ENCODE data around the gene OR51F2. TPM values are rescaled to one million over a fixed set of nuclear protein-coding genes. Genes with fewer than 3 reads are reported as not detected.
"Not testable (repeated sequence)": the region's sequence is repeated elsewhere in the genome, so short reads cannot be mapped to it uniquely, and the experiment has no call there.

Gene OR51F2
- total RNA-seq, 2 experiments from 2014 or later: not detected

- Mint-ChIP-seq H3K4me1 (ENCODE audit: low read depth) (no peaks in the 10 kb centered on the region), H3K36me3 (ENCODE audit: low read depth) (no peaks in the 10 kb centered on the region), H3K4me3 (no peak overlapping the region), H3K9me3 (no peaks in the 10 kb centered on the region), H3K27ac (no peak overlapping the region), H3K27me3 (peaks cover 2% of the 10 kb centered on the region)
- TF ChIP-seq CTCF (IDR thresholded peaks at IDR 0.05): no peak
- no peak for DNase-seq
- ATAC-seq: no peak
- ChIA-PET CTCF (no interaction called here), POLR2A (no interaction called here)
- intact Hi-C loops (cut with micrococcal nuclease): no loop called here
Observed at GRCh38 chr11:4830346-4830745, 9.2 kb downstream of the OR51F2 start.

- Mint-ChIP-seq H3K9me3 (no peaks in the 10 kb centered on the region), H3K4me3 (no peak overlapping the region), H3K27ac (no peak overlapping the region), H3K36me3 (ENCODE audit: low read depth) (no peaks in the 10 kb centered on the region), H3K27me3 (no peaks in the 10 kb centered on the region), H3K4me1 (ENCODE audit: low read depth) (no peaks in the 10 kb centered on the region)
- POLR2A ChIA-PET: no interaction called here
- no peak for TF ChIP-seq CTCF (IDR thresholded peaks at IDR 0.05)
- CTCF ChIA-PET: no interaction called here
- no peak for ATAC-seq
- intact Hi-C loops (cut with micrococcal nuclease): no loop called here
- DNase-seq: no peak
Observed at GRCh38 chr11:4830909-4831308, 9.8 kb downstream of the OR51F2 start.

GRCh38 chr11:4839851-4840549 lies 18.9 kb downstream of the OR51F2 start:
- Mint-ChIP-seq H3K27me3 (no peaks in the 10 kb centered on the region), H3K9me3 (no peaks in the 10 kb centered on the region), H3K4me1 (ENCODE audit: low read depth) (no peaks in the 10 kb centered on the region), H3K27ac (no peak overlapping the region), H3K4me3 (no peak overlapping the region), H3K36me3 (ENCODE audit: low read depth) (no peaks in the 10 kb centered on the region)
- ATAC-seq (no peak), DNase-seq (no peak)
- CTCF ChIA-PET: no interaction called here
- intact Hi-C loops (cut with micrococcal nuclease): no loop called here
- POLR2A ChIA-PET: no interaction called here
- TF ChIP-seq CTCF (IDR thresholded peaks at IDR 0.05): no peak

- intact Hi-C loops (cut with micrococcal nuclease): no loop called here
- Mint-ChIP-seq H3K4me3 (no peak within 1 kb of the TSS), H3K27ac (no peak within 1 kb of the TSS), H3K27me3 (peaks cover 5% of the 10 kb centered on the region), H3K36me3 (ENCODE audit: low read depth) (no peaks in the 10 kb centered on the region), H3K4me1 (ENCODE audit: low read depth) (no peaks in the 10 kb centered on the region), H3K9me3 (no peaks in the 10 kb centered on the region)
- ATAC-seq (no peak), DNase-seq (no peak)
- TF ChIP-seq CTCF (IDR thresholded peaks at IDR 0.05): no peak
- CTCF ChIA-PET: no interaction called here
- POLR2A ChIA-PET: no interaction called here
Observed at GRCh38 chr11:4848908-4849532, 27.9 kb downstream of the OR51F2 start, which contains the start of gene OR51S1. TSS of gene OR51S1 (minus strand) at chr11:4849208. CDS start at chr11:4849208, 0 bp downstream.

- POLR2A ChIA-PET: no interaction called here
- intact Hi-C loops (cut with micrococcal nuclease): no loop called here
- no peak overlapping the region for H3K4me3 Mint-ChIP-seq
- CTCF ChIA-PET: no interaction called here
- DNase-seq (no peak), ATAC-seq (no peak)
- TF ChIP-seq CTCF (IDR thresholded peaks at IDR 0.05): no peak
- H3K27ac Mint-ChIP-seq: no peak overlapping the region
- no peaks in the 10 kb centered on the region for H3K4me1 Mint-ChIP-seq (ENCODE audit: low read depth)
- H3K36me3 Mint-ChIP-seq (ENCODE audit: low read depth): no peaks in the 10 kb centered on the region
- H3K27me3 Mint-ChIP-seq: peaks cover 5% of the 10 kb centered on the region
- H3K9me3 Mint-ChIP-seq: no peaks in the 10 kb centered on the region
Observed at GRCh38 chr11:4851033-4851432, 29.9 kb downstream of the OR51F2 start.

- H3K4me3 Mint-ChIP-seq; CTCF ChIA-PET; ATAC-seq; POLR2A ChIA-PET; H3K9me3 Mint-ChIP-seq; H3K27ac Mint-ChIP-seq; H3K4me1 Mint-ChIP-seq (ENCODE audit: low read depth); DNase-seq; H3K27me3 Mint-ChIP-seq; intact Hi-C loops (cut with micrococcal nuclease); H3K36me3 Mint-ChIP-seq (ENCODE audit: low read depth): not testable (repeated sequence)
Observed at GRCh38 chr11:4854286-4854685, 33.2 kb downstream of the OR51F2 start.

Data from activated CD8-positive, alpha-beta T cell treated with anti-CD3 and anti-CD28 coated beads for 36 hours (primary cell).